H1 (cell line): ENCODE results near the gene KLF7. TPM values are rescaled to one million over a fixed set of nuclear protein-coding genes. Genes with fewer than 3 reads are reported as not detected.

Experiments used
- ATF3 ChIP-seq: IDR thresholded peaks from 2 replicates; pipeline ENCODE4 v1.6.1; 2011; ENCODE audit warnings: low read depth, mild to moderate bottlenecking, low read length; ENCODE audit not compliant: insufficient read depth
- CBX8 ChIP-seq: fragments of 300-800, 300-1000 bp; sonication (generic); IDR thresholded peaks from 2 replicates; pipeline ENCODE4 v1.7.1; 2016; ENCODE audit warnings: low read depth, low read length, borderline replicate concordance
- CHD1 ChIP-seq: IDR thresholded peaks from 2 replicates; pipeline ENCODE4 v1.6.1; 2012; ENCODE audit warnings: low read depth, low read length, improper control_type of control experiment
- CTBP2 ChIP-seq: IDR thresholded peaks from 2 replicates; pipeline ENCODE4 v1.7.0; 2011; ENCODE audit warnings: borderline replicate concordance, mild to moderate bottlenecking, moderate library complexity, mixed read lengths, low read length; ENCODE audit not compliant: insufficient read depth, insufficient read length
- CTCF ChIP-seq, 3 experiments: IDR thresholded peaks; 1 replicate in 2 of 3; 2 replicates in 1 of 3; pipeline versions ENCODE4 v1.5.1 to v1.6.1; 2011; ENCODE audit warnings: low read length in 3 of 3, mild to moderate bottlenecking in 3 of 3, inconsistent platforms in 2 of 3, low read depth in 1 of 3, moderate library complexity in 1 of 3; ENCODE audit not compliant: insufficient read depth in 1 of 3; ENCODE audit errors: control extremely low read depth in 1 of 3
- POLR2A ChIP-seq, 2 experiments: IDR thresholded peaks; 1 replicate in 1 of 2; 2 replicates in 1 of 2; pipeline ENCODE4 v1.6.1; 2011; ENCODE audit warnings: low read depth in 2 of 2, low read length in 2 of 2, mild to moderate bottlenecking in 2 of 2; ENCODE audit errors: control extremely low read depth in 1 of 2
- polyA plus RNA-seq, 7 experiments: library from polyadenylated mRNA; depleted of rRNA in 3 of 7; stranded (reverse) in 5 of 7; unstranded in 2 of 7; fragments of >200 nt in 5 of 7; fragments of 200-250 nt in 2 of 7; gene quantifications; 1 replicate in 5 of 7; 2 replicates in 1 of 7; 4 replicates in 1 of 7; pipeline versions ENCODE4 v1.2.1 to v1.2.3, GENCODE V29; 2011 to 2013; ENCODE audit warnings: missing spikeins in 2 of 7, mixed read lengths in 2 of 7
- total RNA-seq: library from RNA; stranded (reverse); fragmentation: NEBNext Ultra II Directional; extraction: Animal tissue kit (Norgen Biotek cat#: 25700); gene quantifications from 2 replicates; pipeline ENCODE4 v1.2.1, GENCODE V29; 2021

Gene KLF7
- total and polyA plus RNA-seq, 2 of the 8 experiments (the other 6 are each of a cell fraction or from before 2014, with no cell fraction given), result 9.6 to 23.3 TPM

GRCh38 chr2:207173641-207174040, 7.9 kb upstream of the KLF7 start (continued):
- no peak for TF ChIP-seq CTCF (IDR thresholded peaks at IDR 0.05; ENCODE audit: control extremely low read depth in 1 of 3, insufficient read depth in 1 of 3, low read depth in 1 of 3, low read length in 3 of 3)
- no peak for TF ChIP-seq CBX8
- TF ChIP-seq CTBP2, result no peak
- TF ChIP-seq CHD1, result no peak
- no peak for TF ChIP-seq ATF3
- TF ChIP-seq POLR2A (IDR thresholded peaks at IDR 0.05; ENCODE audit: control extremely low read depth in 1 of 2, low read depth in 2 of 2, low read length in 2 of 2), result no peak
- TF ChIP-seq, all 59 proteins: peak for 0
